Measurements from ENCODE around the gene GLRA1. TPM values are rescaled to one million over a fixed set of nuclear protein-coding genes. Genes with fewer than 3 reads are reported as not detected.

The GLRA1 gene
- not detected in 2 replicates for total RNA-seq

GRCh38 chr5:151924564-151925301, at the start of gene GLRA1:
TSS of gene GLRA1 (minus strand) at chr5:151924851. CDS start at chr5:151924549, 302 bp downstream.
- intact Hi-C loops (cut with micrococcal nuclease): loop anchor here (5.0 kb wide), 1 partner anchor 218 kb away; no protein-coding TSS in a partner anchor

- intact Hi-C loops (cut with micrococcal nuclease): no loop called here
Measured at GRCh38 chr5:151970885-151971284, 46.2 kb upstream of the GLRA1 start.

- intact Hi-C loops (cut with micrococcal nuclease): no loop called here
Measured at GRCh38 chr5:151967865-151968264, 43.2 kb upstream of the GLRA1 start.

- intact Hi-C loops (cut with micrococcal nuclease): no loop called here
Measured at GRCh38 chr5:151966046-151966445, 41.4 kb upstream of the GLRA1 start.

- intact Hi-C loops (cut with micrococcal nuclease): no loop called here
Measured at GRCh38 chr5:151964471-151964870, 39.8 kb upstream of the GLRA1 start.

- intact Hi-C loops (cut with micrococcal nuclease): no loop called here
Measured at GRCh38 chr5:151961557-151961956, 36.9 kb upstream of the GLRA1 start.

DNA sequence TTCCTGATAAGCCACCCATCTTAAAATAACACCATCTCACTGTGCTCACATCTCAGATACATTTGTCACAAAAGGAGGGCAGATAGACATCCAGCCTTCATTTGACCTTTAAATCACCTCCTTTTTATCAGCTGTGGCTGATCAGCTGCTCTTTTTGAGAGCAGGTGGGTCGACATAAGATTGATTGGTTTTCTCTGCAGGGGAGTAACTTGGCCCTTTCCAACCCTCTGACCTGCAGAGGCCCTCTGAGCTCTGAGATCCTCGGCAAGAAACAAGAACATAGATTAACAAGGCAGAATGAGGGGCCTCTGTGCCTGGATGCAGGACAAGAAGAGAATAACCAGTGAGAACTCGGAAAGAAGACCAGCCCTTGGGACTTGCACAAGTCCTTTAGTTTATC, 33.5 kb upstream of the GLRA1 start:
- intact Hi-C loops (cut with micrococcal nuclease): no loop called here

DNA sequence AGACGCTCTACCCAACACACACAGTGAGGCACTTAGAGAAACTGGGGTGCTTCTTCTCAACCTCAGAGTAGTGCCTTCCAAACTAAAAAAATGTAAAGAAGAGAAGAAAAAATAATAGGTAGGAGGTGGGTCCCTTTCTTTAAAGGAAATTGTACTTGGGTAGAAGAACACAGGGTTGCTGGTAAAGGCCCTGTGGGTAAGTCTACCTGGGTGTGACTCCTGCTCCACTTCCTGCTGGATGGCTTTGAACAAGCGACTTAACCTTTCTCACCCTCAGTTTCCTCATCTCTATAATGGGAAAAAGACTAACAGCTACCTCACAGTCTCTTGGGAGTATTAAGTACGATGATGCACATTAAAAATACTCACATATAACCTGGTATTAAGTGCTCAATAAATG, 32.1 kb upstream of the GLRA1 start:
- intact Hi-C loops (cut with micrococcal nuclease): no loop called here

GRCh38 chr5:151954255-151954654, 29.6 kb upstream of the GLRA1 start:
- intact Hi-C loops (cut with micrococcal nuclease): no loop called here

DNA sequence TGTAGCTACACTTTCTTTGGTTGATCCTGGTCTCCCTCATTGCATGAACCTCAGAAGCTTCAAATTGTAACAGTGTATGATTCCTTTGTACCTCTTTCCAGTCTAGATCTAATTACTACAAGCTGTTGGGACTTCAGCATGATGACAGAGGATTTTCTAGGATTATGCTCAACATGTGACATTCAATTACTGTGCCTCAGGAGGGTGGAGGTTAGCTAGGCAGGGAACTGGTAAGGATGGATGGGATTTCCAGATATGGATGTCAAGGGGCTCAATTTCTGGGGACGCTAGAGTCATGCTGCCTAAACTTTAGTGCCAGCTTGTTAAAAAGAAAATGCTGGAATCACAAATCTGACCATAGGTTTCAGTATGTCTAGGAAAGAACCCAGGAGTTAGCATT, 29.2 kb upstream of the GLRA1 start:
- intact Hi-C loops (cut with micrococcal nuclease): no loop called here

GRCh38 chr5:151952238-151952637, 27.6 kb upstream of the GLRA1 start:
- intact Hi-C loops (cut with micrococcal nuclease): no loop called here

DNA sequence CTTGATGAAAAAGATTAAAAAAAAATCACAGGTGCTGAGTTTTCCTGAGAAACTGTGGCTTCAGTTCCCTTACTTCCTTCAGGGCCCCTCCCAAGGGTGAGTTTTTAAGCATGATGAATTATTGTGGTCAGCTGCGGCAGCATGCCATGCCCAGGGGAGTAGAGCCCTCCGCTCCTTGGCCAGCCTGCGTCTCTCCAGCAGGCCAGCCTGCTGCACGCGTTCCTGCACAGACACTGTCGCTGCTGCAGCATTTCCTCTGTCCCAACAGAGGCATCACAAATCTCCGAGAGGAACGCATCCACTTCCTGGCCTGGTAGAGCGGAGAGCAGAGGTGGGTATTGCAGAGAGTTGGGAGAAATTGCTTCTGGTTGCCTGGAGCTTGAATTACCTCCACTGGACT, 26.1 kb upstream of the GLRA1 start:
- intact Hi-C loops (cut with micrococcal nuclease): no loop called here

DNA sequence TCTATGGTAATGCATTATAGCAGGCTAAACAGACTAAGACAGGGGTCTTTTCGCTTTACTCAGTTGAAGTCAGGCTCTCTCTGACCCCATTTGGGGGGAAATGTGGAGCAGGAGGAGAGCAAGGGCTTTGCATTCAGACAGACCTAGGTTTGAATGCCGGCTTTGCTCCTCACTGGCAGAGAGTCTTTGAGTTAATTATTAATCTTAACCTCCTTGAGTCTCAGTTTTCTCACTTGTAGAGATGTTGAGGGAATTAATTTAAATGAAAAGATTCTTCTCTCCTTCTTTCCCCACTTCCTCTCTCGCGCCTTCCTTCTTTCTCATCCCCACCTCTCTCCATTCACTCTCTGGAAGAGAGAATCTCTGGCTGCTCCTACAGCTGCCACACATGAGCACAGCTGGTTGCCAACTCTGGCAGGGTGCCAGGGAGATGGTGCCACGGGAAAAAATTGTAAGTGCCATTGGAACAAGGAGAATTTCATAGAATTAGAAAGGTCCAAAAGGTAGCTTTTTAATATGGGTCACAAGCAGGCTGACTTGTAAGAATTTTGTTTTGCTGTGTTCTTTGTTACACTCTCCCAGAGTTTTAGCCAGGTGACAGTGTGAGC, 25.2 kb upstream of the GLRA1 start:
- intact Hi-C loops (cut with micrococcal nuclease): no loop called here

DNA sequence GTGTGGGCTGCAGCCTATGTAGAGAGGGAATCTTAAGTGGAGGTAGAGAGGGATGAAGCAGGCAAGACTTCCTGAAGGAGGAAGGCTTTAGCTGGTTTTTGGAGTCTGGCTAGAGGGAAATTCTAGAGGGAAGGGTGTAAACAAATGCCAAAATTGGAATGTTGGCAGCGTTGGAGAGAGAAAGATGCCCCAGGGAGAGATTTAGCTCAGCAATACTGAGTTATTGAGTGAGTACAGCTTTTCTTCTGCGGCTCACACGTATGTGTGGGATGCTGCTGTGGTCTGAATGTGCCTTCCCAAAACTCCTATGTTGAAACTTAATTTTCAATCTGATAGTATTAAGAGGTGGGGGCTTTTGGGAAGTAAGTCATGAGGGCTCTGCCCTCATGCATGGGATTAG, 24.5 kb upstream of the GLRA1 start:
- intact Hi-C loops (cut with micrococcal nuclease): no loop called here

DNA sequence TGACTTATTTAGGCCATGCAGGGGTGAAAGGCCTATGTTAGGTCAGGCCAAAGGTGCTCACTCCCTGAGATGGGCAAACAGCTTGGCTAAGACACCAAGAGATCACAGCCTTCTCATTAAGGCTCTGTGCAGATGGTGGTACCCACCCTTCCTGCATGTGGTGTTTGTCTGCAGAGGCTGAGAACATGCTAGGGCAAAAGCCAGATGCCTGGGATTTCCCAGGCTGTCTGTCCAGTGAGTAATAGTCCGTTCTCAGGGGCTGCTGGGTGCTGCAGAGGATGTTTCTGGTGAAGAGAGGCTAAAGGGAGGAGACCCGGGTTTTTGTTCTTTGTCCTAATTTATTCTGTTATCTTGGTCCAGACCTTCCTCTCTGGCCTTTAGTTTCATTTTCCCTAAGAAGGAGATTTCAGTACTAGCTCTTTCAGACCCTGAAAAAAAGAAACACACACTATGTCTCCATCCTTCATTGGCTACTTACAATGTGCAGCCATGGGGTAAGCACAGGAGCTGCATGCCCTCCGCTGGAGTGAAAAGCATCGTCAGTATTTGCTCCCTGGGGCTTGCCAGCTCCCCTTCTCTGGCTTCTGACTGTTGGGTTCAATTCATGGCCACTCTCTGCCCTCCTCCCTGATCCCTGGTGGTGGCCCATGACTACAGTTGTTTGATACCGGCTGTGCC, 23.4 kb upstream of the GLRA1 start:
- intact Hi-C loops (cut with micrococcal nuclease): no loop called here

DNA sequence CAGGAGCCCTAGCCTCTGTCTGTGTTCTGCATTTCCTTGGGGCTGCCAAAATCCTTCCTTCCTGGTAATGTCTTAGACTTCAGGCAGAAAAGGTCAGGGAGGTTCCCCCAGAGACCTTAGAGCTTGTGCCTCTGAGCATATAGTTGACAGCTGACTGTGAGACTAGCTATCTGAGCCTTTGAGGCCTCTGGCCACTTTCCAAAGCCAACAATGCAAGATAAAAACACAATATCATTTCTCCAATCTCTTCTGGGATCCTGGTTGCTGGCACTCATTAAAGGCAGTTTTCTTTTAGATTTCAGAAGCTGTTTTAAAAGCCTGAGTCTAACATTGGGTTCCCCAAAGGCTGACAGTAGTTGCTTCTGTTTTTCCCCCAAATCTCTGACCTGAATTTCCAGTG, 13.2 kb upstream of the GLRA1 start:
- intact Hi-C loops (cut with micrococcal nuclease): no loop called here

DNA sequence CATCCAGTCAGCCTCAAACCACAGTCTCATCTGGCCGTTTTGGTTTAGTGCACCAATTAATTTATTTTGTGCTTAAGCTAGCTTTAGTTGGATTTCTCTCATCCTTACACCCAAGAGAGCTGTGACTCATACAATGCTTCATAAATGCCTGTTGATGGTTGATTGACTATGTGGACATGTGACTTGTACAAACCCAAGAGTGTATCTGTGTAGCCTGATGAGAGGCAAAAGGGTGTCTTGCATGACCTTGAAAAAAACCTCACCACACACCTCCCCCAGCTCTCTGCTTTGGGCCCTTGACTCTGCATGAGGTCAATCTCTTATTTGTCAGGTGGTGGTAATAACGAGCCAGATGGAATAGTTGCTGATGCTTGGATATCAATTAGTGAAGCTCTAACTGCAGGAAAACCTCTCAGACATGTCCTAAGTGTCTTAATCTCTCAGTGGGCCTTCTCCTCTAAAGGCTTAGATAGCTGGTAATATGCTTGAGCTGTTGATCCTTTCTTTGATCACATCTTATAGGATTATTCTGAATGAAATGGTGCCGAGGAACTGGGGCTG, 10.6 kb upstream of the GLRA1 start:
- intact Hi-C loops (cut with micrococcal nuclease): no loop called here

- intact Hi-C loops (cut with micrococcal nuclease): no loop called here
Measured at GRCh38 chr5:151931260-151931659, 6.6 kb upstream of the GLRA1 start.

DNA sequence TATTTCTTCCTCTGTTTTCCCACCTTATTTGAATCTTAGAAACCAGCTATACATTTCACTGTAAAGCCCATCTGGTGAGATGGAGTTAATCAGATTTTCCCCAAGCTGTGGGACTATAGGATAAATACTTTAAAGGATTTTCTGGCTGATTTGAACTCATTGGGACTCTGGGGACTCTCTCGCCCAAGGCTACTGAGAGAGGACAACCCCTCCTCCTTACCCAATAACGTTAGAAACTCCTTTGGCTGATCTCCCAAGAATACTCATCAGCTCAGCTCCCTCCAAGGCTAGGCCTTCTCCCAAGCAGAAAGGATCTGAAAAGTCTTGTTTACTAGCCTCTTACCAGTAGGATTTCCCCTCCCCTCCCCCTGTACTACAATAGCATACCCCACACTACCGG, 1.5 kb upstream of the GLRA1 start:
- intact Hi-C loops (cut with micrococcal nuclease): loop anchor here (5.0 kb wide), 1 partner anchor 216 kb away; no protein-coding TSS in a partner anchor

DNA sequence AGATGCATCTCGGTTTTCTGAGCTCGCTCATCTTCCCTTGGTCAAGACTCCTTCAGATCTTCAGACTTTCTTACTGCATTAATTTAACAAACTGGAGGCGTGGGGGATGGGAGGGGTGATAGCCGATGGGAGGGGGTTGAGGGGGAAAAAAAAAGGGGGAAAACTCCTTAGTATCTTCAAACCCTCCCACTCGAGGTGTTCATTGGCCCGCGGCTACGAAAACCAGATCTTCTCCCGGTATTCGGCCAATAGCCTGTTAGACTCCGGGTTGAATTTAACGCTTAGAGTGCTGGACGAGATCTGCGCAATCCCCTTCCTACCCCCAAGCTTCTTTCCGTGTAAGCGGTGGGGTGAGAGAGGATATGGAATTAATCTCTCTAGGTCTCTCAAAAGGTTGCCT, 689 bp upstream of the GLRA1 start:
- intact Hi-C loops (cut with micrococcal nuclease): loop anchor here (5.0 kb wide), 1 partner anchor 217 kb away; no protein-coding TSS in a partner anchor

DNA sequence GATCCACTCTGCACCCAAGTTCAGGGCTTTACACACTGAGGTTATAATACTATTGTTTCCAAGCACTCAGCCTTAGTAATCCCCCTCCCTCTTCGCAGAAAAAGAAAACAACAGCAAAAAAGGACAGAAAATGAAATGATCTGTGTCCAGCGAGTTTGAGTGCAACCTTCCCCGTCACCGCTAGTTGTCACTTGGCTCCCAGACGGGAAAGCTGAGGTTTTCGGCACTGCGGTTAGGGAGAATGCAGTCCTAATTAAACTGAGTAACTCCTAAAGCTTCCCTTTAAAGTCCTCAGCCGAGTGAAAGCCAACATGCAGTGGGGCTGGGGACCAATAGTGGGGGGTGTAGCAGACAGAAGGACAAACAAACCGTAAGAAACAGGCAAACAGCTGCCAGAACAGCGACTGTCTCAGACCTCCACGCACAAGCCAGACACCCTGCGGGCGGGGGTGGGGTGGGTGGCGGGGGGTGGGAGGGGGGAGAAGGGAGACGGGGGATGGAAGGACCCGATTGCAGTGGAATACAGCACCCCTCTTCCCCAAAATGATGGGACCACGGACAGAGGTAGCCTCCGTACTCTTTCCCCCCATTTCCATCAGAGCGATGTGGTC, 680 bp downstream of the GLRA1 start:
- intact Hi-C loops (cut with micrococcal nuclease): no loop called here

DNA sequence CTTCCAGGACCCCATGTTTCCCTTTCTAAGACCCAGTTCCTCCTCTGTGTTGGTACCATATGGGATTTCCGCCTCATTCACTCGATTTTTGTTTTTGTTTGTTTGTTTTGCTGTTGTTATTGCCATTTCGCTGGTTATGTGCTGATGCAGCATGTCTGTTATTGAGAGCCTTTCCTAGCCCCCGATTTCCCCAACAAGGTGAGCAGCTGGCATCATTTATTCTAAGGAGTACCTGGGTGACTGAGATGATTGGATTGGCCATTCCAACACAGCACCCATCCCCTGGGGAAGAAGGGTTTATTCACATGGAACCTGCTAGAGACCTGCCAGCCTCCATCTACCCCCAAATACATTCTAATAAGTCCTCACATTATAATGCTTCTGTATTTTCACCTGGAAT, 2.7 kb downstream of the GLRA1 start:
- intact Hi-C loops (cut with micrococcal nuclease): no loop called here
